NCI-H187 (cell line): ENCODE results near the gene CDK5RAP1.
"Not testable (repeated sequence)": the region's sequence is repeated elsewhere in the genome, so short reads cannot be mapped to it uniquely, and the experiment has no call there.

ENCODE experiments used
- DNase-seq, 2 experiments: peaks; one replicate each; lab custom pipeline; 2025; lab: John Stamatoyannopoulos, UW

The CDK5RAP1 gene

GRCh38 chr20:33401184-33401920 lies at the start of gene CDK5RAP1:
CDK5RAP1 (minus strand) TSS chr20:33401519; CDS start chr20:33397064, 4,455 bp downstream.
- peak; percentile 37 to 86 for DNase-seq

GRCh38 chr20:33450867-33451266 lies 49.5 kb upstream of the CDK5RAP1 start:
- DNase-seq = no peak

- no peak for DNase-seq
Observed at GRCh38 chr20:33445881-33446625, 44.7 kb upstream of the CDK5RAP1 start.

- DNase-seq = no peak
Observed at GRCh38 chr20:33444797-33445560, 43.7 kb upstream of the CDK5RAP1 start.

GRCh38 chr20:33443512-33444239 lies 42.4 kb upstream of the CDK5RAP1 start, which contains the start of gene SNTA1:
SNTA1 (minus strand) TSS chr20:33443763; CDS start chr20:33443620, 143 bp downstream.
- peak; percentile 23 to 77 for DNase-seq

DNA sequence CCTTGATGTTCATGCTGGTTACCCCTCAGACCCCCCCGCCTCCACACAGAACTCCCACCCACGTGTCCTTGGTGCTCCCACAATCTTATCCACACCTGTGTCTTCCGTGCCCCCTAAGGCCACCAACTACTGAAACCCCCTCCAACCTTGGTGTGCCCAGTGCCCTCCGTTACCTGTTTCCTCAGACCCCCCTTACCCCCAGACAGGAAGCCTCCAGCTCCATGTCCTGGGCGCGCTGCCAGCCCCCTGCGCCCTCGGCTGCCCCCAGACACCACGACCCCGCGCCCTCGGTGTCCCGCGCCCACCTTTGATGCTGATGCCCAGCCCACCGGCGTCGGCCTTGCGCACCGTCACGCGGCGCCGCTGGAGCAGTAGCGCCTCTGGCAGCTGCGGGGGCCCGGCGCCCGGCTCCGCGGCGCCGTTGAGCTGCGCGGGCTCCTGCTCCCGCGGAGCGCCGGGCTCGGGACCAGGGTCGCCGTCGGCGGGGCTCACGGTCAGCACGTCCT lies 41.7 kb upstream of the CDK5RAP1 start:
- DNase-seq = no peak

- DNase-seq = no peak
Observed at GRCh38 chr20:33442136-33443005, 41.1 kb upstream of the CDK5RAP1 start.

- no peak for DNase-seq
Observed at GRCh38 chr20:33441142-33441955, 40.0 kb upstream of the CDK5RAP1 start.

DNA sequence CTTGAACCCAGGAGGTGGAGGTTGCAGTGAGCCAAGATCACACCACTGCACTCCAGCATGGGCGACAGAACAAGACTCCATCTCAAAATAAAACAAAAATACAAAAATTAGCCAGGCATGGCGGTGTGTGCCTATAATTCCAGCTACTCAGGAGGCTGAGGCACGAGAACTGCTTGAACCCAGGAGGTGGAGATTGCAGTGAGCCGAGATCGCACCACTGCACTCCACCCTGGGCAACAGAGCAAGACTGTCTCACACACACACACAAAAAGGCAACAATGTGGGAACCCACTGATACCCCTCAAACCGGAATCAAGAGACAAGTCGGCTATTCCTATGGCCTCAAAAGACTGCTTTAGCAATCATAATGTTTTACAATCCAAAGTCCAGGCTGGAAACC lies 39.2 kb upstream of the CDK5RAP1 start:
- not testable (repeated sequence) for DNase-seq

GRCh38 chr20:33438481-33438880 lies 37.2 kb upstream of the CDK5RAP1 start:
- no peak for DNase-seq

DNA sequence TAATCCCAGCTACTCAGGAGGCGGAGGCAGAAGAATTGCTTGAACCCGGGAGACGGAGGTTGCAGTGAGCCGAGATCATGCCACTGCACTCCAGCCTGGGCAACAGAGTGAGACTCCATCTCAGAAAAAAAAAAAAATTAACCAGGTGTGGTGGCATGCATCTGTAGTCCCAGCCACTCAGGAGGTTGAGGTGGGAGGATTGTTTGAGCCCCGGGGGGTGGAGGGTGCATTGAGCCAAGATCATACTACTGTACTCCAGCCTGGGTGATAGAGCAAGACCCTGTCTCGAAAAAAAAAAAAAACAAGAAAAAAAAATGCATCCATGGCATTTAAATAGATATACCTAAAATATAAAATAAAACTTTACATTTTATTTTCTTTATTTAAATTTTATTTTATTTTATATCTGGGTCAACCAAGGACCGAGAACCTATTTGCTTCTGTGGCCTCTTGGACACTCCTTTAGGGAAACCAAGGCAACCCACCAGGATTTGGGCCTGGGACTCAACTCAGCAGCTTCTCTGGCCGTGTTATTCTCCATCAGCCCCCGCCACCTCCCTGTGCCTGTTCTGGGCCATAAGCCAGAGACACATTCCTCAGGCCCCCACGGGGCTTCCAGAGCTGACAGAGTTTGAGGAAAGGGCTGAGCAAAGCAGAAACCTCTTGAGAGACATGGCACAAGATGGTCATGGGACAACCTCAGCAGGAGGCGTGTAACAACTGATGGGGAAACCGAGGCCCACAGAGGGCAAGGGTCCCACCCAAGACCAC lies 36.0 kb upstream of the CDK5RAP1 start:
- DNase-seq = no peak

- DNase-seq = no peak
Observed at GRCh38 chr20:33434434-33434833, 33.1 kb upstream of the CDK5RAP1 start.

DNA sequence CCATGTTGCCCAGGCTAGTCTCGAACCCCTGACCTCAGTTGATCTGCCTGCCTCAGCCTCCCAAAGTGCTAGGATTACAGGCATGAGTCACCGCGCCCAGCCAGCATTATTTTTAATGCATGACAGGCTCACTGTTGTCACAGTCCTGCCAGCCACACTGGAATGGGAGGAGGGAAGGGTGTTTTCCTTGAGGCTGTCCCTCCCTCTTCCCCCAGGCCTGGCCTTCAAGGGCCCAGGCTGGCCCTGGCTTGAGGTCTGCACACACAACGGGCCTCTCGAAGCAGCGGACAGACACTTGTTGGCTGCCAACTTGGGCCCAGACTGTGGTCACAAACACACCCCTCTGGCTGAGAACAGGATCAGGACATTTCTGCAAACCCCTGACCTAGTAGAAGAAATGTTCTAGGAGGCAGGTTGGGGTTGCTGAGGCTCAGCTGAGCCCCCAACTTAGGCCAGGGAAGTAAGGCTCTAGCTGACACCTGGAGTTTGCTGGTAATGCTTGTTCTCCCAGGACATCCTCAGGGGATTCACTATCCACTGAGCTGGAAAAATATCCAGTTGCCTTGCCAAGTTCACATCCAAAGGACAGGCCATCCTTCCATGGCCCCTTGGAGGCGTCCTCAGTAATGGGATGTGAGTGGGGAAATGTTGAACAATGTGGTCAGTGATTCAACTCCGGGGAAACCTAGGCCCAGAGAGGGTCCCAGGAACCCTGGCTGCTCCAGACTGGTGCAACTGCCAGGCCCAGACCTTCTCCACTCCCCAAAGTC lies 32.3 kb upstream of the CDK5RAP1 start:
- DNase-seq = no peak

DNA sequence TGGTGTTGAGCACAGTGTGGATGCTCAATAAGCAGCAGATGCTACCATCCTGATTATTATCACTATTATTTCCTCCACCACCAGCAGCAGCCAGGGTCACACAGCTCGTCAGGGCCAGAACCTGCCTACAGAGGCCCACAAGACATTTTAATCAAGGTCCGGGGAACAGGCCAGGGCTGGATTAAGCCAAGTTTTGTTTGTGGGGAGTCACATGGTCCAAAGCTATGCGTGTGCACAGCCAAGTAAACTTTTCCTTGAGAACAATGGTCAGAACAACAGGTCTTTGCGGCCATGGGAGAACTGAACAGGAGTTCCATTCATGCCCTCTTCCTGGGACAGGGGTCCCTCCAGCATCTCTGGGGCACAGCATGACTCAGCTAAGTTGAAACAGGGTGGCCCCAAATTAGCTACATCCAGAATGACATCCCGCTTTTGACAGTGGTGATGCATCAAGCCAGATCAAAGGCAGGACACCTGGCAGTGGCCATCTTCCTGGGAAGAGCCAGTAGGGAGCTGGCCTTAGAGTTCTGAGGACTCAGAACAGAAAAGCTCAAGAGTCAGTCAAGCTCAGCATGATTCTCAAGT lies 30.6 kb upstream of the CDK5RAP1 start:
- no peak for DNase-seq

- not testable (repeated sequence) for DNase-seq
Observed at GRCh38 chr20:33423875-33424274, 22.6 kb upstream of the CDK5RAP1 start.

DNA sequence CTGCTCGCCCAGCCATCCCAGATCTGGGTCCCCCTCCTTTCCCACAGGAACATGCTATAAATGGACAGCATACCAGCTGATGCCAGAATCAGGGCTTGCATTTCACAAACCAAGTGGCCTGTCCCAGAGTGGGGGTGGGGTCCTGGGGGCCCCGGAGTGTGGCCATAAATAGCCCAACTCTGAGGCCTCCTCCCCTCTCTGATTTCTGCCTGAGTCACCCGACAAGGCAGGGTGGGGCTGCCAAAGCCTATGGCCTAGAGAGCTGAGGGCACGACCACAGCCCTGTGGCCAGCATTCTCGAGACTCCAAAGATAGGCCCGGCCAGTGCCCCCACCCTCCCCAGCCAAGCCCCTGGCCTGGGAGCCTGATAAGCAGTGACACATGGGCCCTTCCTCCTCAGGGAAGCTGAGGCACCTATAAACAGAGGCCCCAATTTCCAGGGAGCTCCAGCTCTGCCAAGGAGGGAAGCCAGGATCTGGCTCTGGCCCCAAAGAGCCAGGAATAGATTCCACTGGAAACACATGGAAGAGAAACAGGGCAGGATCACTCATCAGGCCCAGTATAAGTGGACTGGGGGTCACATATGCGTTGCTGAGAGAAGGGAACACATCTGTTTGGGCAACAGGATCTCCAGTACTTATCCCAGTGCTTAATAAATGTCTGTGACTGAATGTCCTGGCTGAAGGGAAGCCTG lies 22.0 kb upstream of the CDK5RAP1 start:
- DNase-seq = no peak
